GM04504 (cell line): ENCODE data around the gene C13orf42.
"Not testable (repeated sequence)": the region's sequence is repeated elsewhere in the genome, so short reads cannot be mapped to it uniquely, and the experiment has no call there.

Source experiments
- DNase-seq: peaks from one replicate; pipeline ENCODE4 v3.0.0-alpha.2; 2012; ENCODE audit warnings: low read depth

Gene C13orf42

DNA sequence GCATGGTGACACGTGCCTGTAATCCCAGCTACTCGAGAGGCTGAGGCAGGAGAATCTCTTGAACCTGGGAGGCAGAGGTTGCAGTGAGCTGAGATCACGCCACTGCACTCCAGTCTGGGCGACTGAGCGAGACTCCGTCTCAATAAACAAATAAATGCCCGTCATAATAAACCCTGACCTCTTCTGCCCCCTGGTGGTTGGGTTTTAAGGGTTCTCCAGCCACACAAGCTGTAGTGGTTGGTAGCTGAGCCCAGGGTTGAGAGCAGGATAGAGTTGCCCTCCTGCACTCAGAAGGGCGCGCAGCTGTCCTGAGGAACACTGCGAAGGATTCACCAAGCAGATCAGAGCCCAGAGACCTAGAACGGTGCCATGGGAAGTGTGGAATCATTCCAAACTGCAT lies 9.8 kb upstream of the C13orf42 start:
- not testable (repeated sequence) for DNase-seq

DNA sequence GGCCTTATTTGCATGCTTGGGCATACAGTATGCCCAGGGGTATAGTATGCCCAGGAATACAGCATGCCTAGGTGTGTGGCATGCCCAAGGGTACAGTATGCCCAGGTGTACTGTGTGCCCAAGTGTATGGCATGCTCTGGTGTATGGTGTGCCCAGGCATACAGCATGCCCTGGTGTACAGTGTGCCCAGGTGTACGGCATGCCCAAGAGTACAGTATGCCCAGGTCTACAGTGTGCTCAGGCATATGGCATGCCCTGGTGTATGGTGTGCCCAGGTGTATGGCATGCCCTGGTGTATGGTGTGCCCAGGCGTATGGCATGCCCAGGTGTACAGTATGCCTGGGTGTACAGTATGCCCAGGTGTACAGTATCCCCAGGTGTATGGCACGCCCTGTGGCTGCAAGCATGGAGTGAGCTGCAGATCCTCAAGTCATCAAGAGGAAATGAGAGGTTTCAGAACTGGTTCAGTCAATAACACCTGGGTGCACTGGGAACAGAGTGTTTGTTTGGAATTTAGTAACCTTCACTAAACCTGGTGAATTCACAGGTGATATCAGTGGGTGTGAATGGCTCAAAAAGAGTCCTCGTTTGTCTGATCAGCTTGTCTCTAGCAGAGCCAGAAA lies 7.8 kb upstream of the C13orf42 start:
- no peak for DNase-seq

DNA sequence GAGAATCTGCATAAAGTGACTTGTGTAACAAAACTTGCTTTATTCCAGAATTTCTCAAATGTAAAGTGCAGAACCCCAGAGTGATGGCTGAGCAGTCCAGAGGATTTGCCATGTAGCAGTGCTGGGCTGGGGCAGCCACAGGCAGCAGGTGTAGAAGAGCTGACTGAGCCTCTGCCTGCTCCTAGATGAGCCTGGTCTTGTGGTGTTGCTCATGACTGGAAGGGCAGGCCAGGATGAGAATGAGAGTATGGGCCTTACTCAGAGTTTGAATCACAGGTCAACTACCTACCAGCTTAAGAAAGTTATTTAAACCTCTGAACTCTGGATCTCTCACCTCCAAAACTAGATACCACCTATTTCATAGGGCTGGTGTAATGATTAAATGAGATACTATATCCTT lies 2.9 kb upstream of the C13orf42 start:
- no peak for DNase-seq

DNA sequence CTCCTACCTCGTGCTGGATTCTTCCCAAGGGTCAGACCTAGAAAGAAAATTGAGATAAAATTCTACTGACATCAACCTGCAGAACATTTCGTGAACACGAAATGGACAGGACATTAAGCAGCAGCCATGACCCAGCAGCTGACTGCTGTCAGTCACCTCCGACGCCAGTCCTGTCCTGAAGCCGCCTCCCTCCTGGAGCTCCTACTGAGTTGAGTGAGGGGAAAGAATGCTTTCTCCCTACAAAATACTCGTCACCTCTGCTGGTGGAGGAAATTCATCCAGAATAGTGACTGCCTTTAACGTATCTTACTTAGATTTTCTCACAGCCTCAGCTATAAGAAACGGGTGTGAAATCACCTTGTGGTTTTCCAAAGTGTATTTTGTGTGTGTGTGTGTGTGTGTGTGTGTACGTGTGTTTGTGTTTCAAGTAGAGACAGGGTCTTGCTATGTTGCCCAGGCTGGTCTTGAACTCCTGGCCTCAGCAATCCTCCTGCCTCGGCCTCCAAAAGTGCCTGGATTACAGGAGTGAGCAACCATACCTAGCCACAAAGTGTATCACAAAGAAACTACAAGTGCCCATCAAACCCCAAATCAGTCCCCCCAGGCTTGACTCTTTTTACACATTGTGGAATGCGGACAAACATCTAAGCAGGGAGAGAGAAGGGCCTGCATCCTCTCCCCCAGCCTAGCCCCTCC lies 2.3 kb upstream of the C13orf42 start:
- DNase-seq, result no peak

DNA sequence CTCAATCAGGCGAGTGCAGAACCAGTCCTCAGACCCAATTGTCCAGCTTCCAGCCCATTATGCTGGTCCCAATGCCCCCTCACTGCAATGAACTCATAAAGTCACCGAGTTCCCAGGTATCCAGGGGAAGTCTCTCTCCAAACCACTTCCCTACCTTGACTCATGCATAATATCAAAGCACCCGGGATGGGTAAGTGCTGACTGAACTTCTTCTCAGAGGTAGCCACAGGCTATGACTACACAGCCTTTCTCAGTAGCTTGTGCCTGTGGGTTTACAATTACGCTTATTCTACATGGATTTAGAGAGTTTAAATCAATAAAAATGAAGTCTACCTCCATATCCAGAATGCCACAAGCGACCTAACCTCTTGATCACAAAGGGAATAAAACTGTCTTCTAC lies 1.7 kb upstream of the C13orf42 start:
- no peak for DNase-seq

DNA sequence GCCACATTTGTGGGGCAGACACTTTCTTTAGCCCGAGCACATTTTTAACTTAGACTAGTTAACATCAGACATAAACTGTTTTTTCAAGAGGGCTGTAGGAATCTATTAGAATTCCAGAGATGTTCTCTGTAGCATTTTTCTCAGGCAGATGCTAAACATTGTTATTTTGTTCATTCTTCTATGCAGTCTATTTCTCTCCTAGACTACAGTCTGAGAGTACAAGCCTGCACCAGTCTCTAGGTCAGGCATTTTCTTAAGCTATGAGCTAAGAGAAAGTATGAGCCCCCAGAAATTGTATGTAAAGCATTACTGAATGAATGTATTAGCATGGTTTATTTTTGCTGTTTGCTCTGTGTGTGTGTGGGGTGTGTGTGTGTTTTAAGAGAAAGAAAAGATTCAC lies 923 bp upstream of the C13orf42 start:
- DNase-seq, result no peak

DNA sequence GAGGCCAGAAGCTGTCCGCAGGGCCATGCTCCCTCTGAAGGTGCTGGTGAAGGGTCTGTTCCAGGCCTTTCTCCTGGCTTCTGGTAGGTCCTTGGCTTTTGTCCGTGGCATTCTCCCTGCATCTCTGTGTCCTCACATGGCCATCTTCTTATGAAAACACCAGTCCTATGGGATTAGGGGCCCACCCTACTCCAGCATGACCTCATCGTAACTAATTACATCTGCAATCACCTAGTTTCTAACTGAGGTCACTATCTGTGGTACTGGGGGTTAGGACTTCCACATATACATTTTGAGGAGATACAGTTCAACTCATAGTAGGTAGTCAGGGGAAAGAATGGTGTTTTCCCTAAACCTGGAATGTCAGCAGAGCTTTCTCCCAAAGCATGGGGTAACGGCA lies 3.1 kb downstream of the C13orf42 start:
- DNase-seq, result no peak

DNA sequence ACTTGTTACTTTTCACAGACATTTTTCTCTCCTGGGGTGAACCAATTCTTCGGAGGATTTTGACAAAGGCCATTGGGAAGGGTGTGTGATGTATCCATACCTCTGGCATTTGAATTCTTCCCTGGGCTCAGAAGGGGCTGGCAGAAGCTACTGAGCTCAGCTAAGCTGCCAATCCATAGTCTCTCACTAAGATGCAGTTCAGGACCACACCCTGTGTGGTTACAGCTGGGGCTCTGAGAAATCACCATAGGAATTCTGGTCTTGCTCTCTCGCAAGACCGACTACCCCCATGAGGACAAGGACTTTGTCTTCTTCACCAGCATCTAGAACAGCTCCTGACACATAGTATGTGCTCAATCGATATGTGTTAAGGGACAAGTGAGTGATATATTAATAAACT lies 6.0 kb downstream of the C13orf42 start:
- DNase-seq, result no peak

DNA sequence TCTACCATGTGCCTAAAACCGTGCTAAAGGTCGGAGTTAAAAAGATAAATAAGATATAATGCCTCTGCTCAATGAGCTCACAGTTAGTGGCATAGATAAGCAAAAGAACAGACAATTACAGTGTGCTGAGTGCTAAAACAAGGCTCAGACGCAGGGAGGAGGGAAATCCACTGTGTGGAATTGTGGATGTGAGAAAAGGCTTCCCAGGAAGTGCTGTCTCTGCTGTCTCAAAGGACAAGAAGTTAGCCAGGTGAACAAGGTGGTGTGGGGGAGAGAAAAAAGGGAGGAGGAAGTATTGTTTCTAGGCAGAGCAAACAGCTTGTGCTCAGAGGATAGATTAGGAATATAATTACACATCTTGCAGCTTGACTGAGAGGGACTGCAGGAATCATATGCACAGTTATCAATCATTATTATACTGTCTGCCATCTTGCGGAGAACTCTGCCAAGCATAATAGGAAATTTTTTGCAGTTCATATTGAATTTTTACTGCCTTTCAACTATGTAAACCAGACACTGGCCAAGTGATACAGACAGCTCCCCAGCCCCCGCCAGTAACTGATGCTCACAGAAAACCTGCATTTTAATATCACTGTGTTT lies 9.3 kb downstream of the C13orf42 start:
- DNase-seq, result no peak

DNA sequence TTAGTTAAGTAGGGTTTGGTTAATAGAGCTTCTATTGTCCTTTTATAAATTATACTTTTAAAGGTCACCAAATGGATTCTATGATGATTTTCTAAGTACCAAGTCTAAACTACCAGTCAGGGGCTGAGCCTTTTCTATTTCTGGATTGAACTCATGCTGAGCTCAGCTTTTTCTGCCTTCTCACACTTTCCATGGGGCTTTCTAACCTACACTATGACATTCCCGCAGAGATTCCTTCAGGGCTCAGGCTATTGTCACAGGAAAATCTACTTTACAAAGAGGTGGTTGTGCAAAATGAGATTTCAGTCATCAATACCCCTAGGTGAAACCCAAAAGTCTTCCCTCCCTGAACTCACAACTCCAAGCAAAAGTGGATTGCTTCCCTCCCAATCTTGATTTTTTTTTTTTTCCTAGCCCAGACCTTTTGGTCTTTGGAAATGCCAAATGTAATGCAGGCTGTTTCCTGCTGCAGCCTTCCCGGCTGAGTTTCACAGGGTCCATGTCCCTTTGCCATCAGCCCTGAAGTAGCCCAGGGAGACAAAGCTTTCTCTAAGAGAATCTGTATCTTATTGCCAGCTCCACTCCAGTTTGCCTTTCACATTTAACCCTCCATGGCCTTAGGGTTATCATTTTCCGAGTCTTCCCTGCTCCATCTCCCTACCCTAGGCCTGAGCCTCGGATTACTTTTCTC lies 13.6 kb downstream of the C13orf42 start:
- DNase-seq, result no peak

DNA sequence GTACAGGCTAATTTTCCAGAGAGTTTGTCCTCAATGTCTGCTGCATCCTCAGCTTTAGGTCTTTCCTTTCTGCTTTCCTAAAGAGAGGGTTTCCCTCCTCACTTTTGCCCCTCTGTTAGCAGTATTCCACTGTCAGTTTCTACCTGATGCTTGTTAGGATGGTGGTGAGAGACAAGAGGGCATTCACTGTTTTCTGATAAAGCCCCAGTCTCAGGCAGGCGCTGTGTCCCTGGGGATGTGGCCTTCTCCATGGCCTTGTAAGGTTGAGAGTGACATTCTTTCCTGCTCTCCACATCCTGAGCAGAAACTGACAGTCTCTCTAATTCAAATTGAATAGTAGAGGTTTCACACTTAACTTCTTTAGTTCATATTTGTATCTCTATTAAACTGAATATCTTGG lies 14.9 kb downstream of the C13orf42 start:
- no peak for DNase-seq

DNA sequence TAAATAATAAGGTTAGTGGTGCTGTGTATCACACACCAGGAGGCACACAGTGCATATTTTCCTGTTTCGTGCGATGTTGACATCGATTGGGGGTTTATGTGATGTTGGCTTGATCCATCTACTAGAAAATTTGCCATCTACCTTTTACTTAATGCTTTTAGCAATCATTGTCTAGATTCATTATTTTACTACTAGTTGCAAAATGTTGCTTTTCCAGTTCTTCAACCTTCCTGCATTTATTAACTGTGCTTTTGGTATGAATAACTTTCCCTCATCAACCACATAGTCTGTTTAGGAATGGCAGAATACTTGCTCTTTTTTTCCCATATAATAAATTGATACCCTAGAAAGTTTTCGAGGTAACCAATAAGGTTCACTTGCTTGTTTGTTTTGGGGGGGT lies 17.5 kb downstream of the C13orf42 start:
- DNase-seq, result no peak

DNA sequence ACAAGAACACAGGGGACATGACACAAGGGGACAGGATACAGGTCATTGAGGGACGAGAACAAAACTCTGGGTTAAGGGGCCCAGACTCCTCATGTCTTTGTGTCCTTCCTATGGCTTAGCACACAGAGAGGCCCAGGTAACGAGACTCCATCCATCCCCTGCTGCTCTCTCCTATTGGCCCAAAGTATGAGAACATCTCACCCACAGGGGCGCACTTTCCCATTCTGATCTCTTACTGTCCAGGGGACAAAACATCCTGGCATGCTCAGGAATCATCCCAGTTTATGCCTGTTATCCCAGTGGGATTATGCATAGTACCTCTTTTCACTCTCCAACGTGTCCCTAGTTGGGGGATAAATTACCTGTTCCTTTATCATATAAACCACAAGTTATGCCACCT lies 19.2 kb downstream of the C13orf42 start:
- DNase-seq, result no peak

DNA sequence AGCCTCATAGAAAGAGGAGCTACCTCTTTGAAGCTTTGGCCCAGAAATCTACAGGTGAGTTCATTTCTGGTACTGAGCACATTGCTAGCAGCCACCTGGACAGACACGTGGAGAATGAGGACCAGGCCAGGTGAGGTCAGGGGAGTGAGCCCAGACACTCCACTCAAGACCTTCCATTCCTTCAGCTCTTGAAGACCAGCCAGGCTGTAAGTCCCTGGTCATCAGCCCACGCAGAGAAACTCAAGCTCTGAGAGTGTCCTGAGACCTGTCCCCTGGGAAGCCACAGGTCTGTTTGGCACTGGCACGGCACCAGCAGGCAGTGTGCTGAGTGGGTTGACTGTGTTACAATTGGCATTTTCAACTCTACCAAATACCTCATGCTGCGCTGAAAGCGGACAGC lies 27.4 kb downstream of the C13orf42 start:
- DNase-seq, result no peak

DNA sequence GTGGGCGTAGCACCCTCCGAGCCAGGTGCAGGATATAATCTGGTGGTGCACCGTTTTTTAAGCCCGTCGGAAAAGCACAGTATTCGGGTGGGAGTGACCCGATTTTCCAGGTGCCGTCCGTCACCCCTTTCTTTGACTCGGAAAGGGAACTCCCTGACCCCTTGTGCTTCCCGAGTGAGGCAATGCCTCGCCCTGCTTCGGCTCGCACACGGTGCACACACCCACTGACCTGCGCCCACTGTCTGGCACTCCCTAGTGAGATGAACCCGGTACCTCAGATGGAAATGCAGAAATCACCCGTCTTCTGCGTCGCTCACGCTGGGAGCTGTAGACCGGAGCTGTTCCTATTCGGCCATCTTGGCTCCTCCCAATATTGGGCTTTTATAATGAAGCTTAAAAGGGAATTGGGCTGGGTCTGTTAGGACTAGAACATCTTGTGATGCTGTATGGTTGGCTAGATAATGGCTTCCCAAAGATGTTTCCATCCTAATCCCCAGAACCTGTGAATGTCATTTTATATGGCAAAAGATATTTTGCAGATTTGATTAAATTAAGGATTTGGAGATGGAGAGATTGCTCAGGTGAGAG lies 30.5 kb downstream of the C13orf42 start:
- not testable (repeated sequence) for DNase-seq

DNA sequence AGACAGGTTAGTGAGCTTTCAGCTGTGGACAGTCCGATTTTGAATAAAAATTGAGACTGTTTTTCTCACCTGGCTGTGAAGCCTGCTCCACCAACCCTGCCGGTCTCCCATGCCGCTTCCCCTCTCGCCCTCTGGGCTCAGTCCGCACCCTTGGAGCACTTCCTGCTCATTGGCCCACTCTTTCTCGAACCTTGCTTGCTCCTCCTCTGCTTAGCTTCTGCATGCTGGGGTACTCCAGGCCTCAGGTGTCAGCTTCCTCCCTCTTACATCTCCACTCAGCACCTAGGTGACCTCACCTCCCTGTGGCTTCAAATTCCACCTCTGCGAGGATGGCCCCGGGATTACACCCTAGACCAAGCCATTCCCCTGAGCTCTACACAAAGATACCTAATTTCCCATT lies 39.6 kb downstream of the C13orf42 start:
- no peak for DNase-seq

DNA sequence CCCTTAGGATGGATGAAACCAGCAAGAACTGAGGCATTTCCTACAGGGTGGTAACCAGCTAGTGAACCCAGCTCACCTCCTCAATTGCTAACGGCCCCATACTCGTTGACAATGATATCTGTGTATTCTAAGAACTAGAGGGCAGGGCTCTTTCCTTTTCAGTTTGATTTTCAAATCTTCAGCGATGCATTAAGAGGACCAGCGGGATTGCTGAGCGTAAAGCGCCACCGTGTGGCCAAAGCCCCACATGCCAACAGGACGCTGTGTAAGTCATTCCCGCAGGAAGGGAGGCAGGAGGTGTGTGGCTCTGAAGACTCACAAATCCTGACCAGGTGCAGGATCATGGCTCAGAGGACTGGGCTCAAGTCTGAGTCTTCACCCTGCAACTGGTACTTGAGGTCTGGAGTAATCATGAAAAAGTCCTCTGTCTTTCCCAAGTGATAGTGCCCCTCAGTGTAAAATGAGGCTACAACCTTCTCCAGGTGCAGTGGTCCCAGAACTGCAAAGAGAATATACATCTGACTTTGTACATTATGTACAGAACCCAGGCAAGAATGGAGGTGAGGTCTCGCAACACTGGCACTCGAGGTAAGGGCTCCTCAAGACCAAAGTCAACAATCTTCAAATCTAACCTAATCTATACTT lies 40.9 kb downstream of the C13orf42 start:
- DNase-seq, result peak; percentile 42

DNA sequence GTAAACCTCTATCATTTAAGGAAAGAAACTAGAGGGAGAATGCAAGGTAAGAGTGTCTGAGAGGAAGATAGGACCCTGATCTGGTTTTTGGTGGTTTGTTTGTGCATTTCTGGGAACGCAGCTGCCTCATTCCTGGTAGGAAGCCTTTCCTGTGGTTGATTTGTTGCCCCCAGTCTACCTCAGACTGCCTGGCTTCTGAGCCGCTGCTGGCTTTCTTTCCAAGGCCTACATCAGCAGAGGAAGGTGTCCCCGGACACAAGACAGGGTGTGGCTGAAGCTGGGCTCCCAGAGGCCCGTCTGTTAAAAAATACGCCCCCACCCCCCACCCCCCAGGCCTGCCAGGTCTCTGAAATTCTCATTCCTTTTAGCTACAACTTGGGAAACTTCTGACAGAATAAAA lies 42.6 kb downstream of the C13orf42 start:
- DNase-seq, result no peak

DNA sequence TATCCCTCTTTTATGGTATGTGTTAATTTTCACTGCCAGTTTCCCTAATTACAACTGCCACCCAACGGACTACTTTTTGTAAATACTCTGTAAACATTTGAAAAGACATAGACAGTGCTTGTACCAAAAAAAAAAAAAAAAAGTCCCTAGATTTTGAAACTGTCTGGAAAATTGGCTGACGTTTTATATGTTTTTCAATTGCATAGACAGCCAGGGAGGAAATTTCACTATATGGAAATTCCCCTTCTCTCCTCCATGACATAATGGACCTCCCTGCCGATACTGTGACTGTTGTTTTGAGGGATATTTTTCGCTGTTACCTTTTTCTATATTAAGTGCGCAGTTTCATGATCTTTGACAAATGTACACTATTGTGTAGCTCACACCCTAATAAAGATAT lies 43.4 kb downstream of the C13orf42 start:
- DNase-seq, result no peak

DNA sequence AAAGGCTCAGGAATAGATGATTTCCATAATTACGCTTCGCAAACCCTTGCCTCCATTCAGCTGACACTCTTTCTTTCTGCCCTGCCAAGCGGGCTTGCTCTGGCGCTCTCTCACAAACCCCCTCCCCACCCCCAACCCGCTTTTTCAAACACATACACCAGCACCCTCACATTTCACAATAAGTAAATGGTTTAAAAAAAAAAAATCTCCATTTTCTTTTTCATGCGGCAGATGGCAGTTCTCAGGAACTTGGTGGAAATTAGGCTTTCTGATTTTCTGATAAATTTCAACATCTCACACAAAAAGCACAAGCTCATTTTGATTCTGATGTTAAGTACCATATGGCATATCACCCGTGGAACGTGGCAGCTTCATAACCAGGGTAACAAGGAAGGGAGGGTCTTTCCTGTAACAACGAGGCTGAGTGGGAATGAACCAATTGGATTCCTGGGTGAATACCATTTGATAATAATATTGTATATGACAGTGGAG lies 43.8 kb downstream of the C13orf42 start:
- no peak for DNase-seq

DNA sequence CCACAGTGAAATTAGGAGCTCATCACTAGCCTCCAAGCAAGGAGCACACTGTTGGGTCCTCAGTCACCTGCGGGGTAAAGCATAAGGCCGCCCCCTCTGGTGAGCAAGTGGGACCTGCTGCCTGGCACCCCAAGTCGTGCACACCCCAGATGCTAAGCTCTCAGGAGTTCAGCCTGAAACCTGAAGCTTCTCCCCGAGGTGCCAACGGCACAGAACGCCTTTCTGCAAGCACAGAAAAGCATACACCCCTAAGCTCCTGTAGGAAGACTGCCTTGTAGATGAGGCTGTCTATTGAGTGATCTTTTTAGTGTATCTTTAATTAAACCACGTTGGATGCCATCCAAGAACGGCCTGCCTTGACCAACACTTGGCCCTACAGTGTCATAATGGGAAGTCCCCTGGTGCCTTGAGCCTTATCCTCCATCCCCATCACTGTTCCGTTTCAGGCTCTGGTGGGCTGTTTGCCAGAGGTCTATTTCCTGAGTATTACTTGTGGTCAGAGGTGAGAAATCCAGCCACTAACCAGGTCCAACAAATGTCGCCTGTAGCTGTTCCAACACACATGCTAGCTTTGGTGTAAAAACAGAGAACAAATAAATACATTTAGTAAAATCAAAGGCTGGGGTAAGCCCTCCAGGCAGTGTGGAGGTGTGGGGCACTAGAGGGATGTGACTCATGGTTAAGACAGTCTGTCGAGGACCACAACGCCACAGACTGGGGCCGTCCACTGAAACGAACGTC lies 44.8 kb downstream of the C13orf42 start:
- no peak for DNase-seq
